ENCODE measurements around the gene SIGLEC9. TPM values are rescaled to one million over a fixed set of nuclear protein-coding genes. Genes with fewer than 3 reads are reported as not detected.

The SIGLEC9 gene
- total RNA-seq, 2 donors from 2014 or later: 0.74 to 1.6 TPM

DNA sequence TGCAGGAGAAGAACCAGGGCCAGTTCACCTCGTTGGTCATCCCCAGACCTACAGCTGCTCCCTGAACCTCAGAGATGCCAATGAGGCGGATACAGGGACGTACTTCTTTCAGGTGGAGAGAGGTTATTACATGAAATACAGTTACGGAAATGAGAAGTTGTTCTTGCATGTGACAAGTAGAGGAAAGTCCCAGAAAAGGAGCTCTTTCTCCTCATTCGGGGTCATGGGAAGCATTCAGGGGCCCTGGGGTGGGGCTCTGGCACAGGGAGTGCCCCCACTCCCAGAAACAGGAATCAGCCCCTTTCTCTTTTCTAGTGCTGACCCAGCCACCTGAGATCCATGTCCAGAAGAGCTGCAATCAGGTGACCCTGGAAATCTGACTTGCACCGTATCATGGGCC is 4.5 kb upstream of the SIGLEC9 start:
- Mint-ChIP-seq H3K27ac (no peak overlapping the region), H3K27me3 (ENCODE audit: low read depth) (no peaks in the 10 kb centered on the region), H3K4me1 (ENCODE audit: low read depth) (peaks cover 58% of the 10 kb centered on the region), H3K4me3 (no peak overlapping the region), H3K9me3 (no peaks in the 10 kb centered on the region), H3K36me3 (ENCODE audit: insufficient read depth in 2 of 2) (no peaks in the 10 kb centered on the region)
- ATAC-seq (replicated peaks in 1 of 2) (no peak), DNase-seq (no peak)

DNA sequence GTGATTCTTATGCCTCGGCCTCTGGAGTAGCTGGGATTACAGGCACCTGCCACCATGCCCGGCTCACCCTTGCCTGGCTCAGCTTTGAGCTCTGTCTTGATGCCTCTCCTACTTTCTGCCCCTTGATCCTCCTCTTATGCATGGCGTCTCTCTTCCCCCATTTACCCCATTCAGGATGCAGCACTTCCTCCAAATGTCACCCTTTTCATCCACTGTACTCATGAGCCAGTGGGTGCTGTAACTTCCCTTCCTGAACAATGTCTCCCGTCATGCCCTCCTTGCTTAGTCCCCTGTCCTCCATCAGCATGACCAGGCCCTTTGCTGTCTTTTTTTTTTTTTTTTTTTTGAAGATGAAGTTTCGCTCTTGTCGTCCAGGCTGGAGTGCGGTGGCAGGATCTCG is 3.4 kb upstream of the SIGLEC9 start:
- Mint-ChIP-seq H3K36me3 (ENCODE audit: insufficient read depth in 2 of 2) (no peaks in the 10 kb centered on the region), H3K9me3 (no peaks in the 10 kb centered on the region), H3K27ac (no peak overlapping the region), H3K4me3 (no peak overlapping the region), H3K4me1 (ENCODE audit: low read depth) (peaks cover 62% of the 10 kb centered on the region), H3K27me3 (ENCODE audit: low read depth) (no peaks in the 10 kb centered on the region)
- ATAC-seq (replicated peaks in 1 of 2) (no peak), DNase-seq (no peak)

DNA sequence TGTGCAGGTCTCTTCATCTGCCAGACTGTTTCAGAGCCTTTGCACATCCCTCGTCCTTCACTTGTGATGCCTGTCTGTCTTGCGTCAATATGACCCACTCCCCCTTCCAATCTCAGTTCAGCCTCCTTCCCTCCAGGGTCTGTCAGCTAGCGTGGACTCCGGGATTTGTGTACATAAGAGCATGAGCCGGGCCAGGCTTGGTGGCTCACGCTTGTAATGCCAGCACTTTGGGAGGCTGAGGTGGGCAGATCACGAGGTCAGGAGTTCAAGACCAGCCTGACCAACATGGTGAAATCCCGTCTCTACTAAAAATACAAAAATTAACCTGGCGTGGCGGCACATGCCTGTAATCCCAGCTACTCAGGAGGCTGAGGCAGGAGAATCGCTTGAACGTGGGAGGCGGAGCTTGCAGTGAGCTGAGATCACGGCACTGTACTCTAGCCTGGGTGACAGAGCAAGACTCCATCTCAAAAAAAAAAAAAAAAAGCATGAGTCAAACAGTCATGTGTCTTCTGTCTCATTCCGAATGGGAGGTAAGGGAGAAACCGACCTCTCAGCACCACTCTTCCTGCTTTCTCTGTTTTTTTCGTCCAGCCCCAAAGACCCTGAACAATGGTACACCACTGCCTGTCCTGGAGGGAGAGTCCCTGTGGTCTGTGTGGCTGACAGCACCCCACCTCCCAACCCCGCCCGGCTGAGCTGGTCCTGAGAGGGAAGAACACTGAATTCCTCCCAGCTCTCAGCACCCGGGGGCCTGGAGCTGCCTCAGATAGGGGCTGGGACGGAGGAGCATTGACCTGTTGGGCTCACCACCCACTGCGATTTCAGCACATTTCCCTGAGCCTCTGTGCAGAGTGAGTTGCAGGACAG is 2.4 kb upstream of the SIGLEC9 start:
- Mint-ChIP-seq H3K27ac (no peak overlapping the region), H3K4me3 (peak overlapping the region; percentile 8 to 77)
- DNase-seq: peak in 1 of 2 donors; percentile 26

DNA sequence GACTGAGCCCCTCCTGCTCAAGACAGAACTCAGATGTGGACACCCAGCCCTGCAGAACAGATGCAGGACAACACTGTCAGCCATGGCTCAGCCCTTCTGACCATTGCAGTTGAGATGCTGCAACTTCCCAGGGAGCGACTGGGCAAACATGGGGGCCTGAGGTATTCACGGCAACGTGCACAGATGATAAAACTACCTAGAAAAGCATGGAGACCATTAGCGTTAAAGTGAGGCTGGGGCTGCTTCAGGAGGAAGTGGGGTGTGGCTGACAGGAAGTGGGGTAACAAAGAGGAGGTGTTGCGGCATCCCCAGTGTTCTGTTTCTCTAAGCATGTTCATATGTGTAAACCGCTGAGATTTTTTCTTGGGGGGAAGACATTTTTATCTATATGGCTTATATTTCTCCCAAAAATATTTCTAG is 1.3 kb upstream of the SIGLEC9 start:
- Mint-ChIP-seq H3K36me3 (ENCODE audit: insufficient read depth in 2 of 2) (no peaks in the 10 kb centered on the region), H3K27ac (peak overlapping the region; percentile 5), H3K27me3 (ENCODE audit: low read depth) (no peaks in the 10 kb centered on the region), H3K4me3 (peak overlapping the region; percentile 62 to 77), H3K4me1 (ENCODE audit: low read depth) (peaks cover 83% of the 10 kb centered on the region), H3K9me3 (no peaks in the 10 kb centered on the region)
- DNase-seq (peak; percentile 51 to 68), ATAC-seq (replicated peaks in 1 of 2) (peak; percentile 67 to 81)

More for the DNA sequence above, 2.4 kb upstream of the SIGLEC9 start:
- Mint-ChIP-seq H3K9me3 (no peaks in the 10 kb centered on the region), H3K27me3 (ENCODE audit: low read depth) (no peaks in the 10 kb centered on the region), H3K36me3 (ENCODE audit: insufficient read depth in 2 of 2) (no peaks in the 10 kb centered on the region), H3K4me1 (ENCODE audit: low read depth) (peaks cover 73% of the 10 kb centered on the region)
- peak; percentile 36 to 51 for ATAC-seq (replicated peaks in 1 of 2)

DNA sequence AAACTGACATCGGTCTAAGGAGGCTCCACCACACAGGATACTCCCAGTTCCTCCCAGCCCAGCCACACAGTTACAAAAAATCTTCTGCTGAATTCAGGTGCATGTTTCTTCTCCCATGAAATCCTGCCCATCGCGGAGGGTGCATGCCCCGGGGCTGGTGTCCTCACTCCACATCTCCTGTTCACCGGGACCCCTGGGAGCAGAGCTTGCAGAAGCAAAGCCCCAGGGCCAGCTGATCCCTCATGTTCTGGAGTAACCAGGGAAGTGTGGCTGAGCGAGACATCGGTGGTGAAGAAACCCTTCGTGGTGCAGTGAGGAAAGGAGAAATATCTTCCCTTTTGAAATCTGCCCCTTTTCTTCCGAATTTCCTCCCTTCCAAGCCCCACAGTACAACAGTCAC is 904 bp upstream of the SIGLEC9 start:
- Mint-ChIP-seq H3K4me1 (ENCODE audit: low read depth) (peaks cover 86% of the 10 kb centered on the region), H3K4me3 (peak overlapping the region; percentile 62 to 77), H3K36me3 (ENCODE audit: insufficient read depth in 2 of 2) (no peaks in the 10 kb centered on the region), H3K27ac (no peak overlapping the region), H3K27me3 (ENCODE audit: low read depth) (no peaks in the 10 kb centered on the region), H3K9me3 (no peaks in the 10 kb centered on the region)
- ATAC-seq (replicated peaks in 1 of 2): peak in 1 of 2 donors; percentile 12
- no peak for DNase-seq

DNA sequence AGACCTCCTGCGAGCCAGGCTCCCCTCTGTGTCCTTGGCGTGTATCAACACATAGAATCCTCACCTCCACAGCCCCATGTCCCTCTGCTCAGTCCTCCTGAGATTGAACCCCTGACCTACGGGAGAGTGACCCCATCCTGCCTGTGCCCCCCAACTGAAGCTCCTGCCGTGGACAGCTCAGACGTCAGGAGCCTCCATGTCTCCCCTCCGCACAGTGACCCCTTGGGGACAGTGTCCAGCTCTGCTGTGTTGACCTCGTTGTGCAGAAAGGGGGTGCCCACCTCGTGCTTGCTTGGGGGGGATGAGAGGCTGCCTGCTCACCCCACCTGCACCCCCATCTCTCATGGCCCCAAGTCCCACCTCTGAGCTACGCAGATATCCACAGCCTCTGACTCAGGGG is 490 bp upstream of the SIGLEC9 start:
- Mint-ChIP-seq H3K36me3 (ENCODE audit: insufficient read depth in 2 of 2) (no peaks in the 10 kb centered on the region), H3K27ac (no peak overlapping the region), H3K27me3 (ENCODE audit: low read depth) (no peaks in the 10 kb centered on the region), H3K9me3 (no peaks in the 10 kb centered on the region), H3K4me3 (peak overlapping the region; percentile 62 to 77), H3K4me1 (ENCODE audit: low read depth) (peaks cover 86% of the 10 kb centered on the region)
- DNase-seq (no peak), ATAC-seq (replicated peaks in 1 of 2) (no peak)

DNA sequence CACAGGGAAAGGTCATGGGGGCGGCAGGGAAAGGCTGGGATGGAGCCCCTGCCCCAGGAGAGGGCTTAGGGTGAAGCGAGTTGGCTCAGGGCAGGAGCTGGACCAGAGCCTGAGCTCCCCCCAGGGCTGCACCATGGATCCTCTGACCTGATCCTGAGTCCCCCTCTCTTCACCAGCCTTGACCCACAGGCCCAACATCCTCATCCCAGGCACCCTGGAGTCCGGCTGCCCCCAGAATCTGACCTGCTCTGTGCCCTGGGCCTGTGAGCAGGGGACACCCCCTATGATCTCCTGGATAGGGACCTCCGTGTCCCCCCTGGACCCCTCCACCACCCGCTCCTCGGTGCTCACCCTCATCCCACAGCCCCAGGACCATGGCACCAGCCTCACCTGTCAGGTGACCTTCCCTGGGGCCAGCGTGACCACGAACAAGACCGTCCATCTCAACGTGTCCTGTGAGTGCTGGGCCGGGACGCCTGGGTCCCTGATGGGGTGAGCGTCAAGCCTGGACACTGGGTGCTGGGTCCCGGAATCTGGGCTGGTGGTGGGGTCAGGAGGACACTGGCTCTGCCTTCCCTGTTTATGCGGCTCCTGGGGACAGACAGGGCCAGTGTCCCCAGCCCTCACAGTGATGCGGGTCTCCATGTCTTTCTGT is 842 bp downstream of the SIGLEC9 start:
- Mint-ChIP-seq H3K4me3 (no peak overlapping the region), H3K4me1 (ENCODE audit: low read depth) (peaks cover 88% of the 10 kb centered on the region), H3K27me3 (ENCODE audit: low read depth) (no peaks in the 10 kb centered on the region), H3K36me3 (ENCODE audit: insufficient read depth in 2 of 2) (no peaks in the 10 kb centered on the region), H3K9me3 (no peaks in the 10 kb centered on the region), H3K27ac (no peak overlapping the region)
- DNase-seq: no peak
- ATAC-seq (replicated peaks in 1 of 2): no peak

DNA sequence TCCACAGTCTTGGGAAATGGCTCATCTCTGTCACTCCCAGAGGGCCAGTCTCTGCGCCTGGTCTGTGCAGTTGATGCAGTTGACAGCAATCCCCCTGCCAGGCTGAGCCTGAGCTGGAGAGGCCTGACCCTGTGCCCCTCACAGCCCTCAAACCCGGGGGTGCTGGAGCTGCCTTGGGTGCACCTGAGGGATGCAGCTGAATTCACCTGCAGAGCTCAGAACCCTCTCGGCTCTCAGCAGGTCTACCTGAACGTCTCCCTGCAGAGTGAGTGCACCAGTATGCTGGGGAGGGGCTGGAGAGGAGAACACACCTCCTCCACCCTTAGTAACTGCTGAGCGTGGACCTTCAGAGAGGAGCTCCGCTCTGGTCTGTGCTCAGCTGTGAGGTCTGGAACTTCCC is 2.3 kb downstream of the SIGLEC9 start:
- no peak for ATAC-seq (replicated peaks in 1 of 2)
- Mint-ChIP-seq H3K4me3 (peak overlapping the region in 1 of 2 donors; percentile 1), H3K36me3 (ENCODE audit: insufficient read depth in 2 of 2) (no peaks in the 10 kb centered on the region), H3K27ac (no peak overlapping the region), H3K27me3 (ENCODE audit: low read depth) (no peaks in the 10 kb centered on the region), H3K9me3 (no peaks in the 10 kb centered on the region), H3K4me1 (ENCODE audit: low read depth) (peaks cover 90% of the 10 kb centered on the region)
- DNase-seq: no peak

DNA sequence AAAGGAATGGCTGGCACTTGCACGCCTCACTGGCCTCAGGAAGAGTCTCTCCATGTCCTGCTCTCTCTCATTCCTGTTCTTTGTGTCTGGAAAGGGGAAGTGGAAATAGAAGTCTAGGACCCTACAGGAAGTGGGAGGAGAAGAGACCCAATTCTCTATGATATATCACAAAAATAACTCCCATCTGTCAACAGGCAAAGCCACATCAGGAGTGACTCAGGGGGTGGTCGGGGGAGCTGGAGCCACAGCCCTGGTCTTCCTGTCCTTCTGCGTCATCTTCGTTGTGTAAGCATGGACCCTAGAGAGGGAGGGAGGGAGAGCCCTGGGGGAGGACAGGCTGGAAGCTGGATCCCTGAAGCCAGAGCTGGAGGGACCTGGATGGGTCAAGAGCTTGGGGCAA is 3.0 kb downstream of the SIGLEC9 start:
- peak; percentile 24 to 64 for ATAC-seq (replicated peaks in 1 of 2)
- Mint-ChIP-seq H3K27ac (no peak overlapping the region), H3K4me3 (peak overlapping the region in 1 of 2 donors; percentile 42), H3K36me3 (ENCODE audit: insufficient read depth in 2 of 2) (no peaks in the 10 kb centered on the region), H3K27me3 (ENCODE audit: low read depth) (no peaks in the 10 kb centered on the region), H3K9me3 (no peaks in the 10 kb centered on the region), H3K4me1 (ENCODE audit: low read depth) (peaks cover 90% of the 10 kb centered on the region)
- DNase-seq: peak; percentile 41 to 55

DNA sequence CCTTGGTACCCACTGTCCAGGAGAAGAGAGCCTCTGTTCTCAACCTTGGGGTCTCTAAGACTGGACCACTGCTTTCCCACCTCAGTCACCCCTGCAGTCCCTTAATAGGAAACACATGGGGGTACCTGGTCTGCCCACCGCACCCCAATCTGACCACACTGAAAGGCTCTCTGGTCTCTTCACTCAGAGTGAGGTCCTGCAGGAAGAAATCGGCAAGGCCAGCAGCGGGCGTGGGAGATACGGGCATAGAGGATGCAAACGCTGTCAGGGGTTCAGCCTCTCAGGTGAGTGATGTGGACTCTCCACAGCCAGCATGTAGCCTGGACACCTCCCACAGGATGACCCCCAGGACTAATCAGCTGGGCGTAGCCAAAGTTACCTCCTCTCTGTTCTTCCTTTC is 3.5 kb downstream of the SIGLEC9 start:
- Mint-ChIP-seq H3K27ac (no peak overlapping the region), H3K36me3 (ENCODE audit: insufficient read depth in 2 of 2) (no peaks in the 10 kb centered on the region), H3K9me3 (no peaks in the 10 kb centered on the region), H3K4me3 (peak overlapping the region in 1 of 2 donors; percentile 59), H3K27me3 (ENCODE audit: low read depth) (no peaks in the 10 kb centered on the region), H3K4me1 (ENCODE audit: low read depth) (peaks cover 85% of the 10 kb centered on the region)
- DNase-seq (no peak), ATAC-seq (replicated peaks in 1 of 2) (no peak)

DNA sequence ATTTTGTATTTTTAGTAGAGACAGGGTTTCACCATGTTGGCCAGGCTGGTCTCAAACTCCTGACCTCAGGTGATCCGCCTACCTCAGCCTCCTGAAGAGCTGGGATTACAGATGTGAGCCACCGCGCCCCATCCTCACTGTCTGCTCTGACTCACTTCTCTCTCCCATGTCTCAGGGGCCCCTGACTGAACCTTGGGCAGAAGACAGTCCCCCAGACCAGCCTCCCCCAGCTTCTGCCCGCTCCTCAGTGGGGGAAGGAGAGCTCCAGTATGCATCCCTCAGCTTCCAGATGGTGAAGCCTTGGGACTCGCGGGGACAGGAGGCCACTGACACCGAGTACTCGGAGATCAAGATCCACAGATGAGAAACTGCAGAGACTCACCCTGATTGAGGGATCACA is 5.0 kb downstream of the SIGLEC9 start:
- Mint-ChIP-seq H3K27ac (no peak overlapping the region), H3K4me1 (ENCODE audit: low read depth) (peaks cover 70% of the 10 kb centered on the region), H3K27me3 (ENCODE audit: low read depth) (no peaks in the 10 kb centered on the region), H3K36me3 (ENCODE audit: insufficient read depth in 2 of 2) (peaks cover 0 to 2% of the 10 kb centered on the region in 2 donors), H3K9me3 (peaks cover 2% of the 10 kb centered on the region in 2 donors), H3K4me3 (peak overlapping the region in 1 of 2 donors; percentile 59)
- DNase-seq (no peak), ATAC-seq (replicated peaks in 1 of 2) (no peak)

DNA sequence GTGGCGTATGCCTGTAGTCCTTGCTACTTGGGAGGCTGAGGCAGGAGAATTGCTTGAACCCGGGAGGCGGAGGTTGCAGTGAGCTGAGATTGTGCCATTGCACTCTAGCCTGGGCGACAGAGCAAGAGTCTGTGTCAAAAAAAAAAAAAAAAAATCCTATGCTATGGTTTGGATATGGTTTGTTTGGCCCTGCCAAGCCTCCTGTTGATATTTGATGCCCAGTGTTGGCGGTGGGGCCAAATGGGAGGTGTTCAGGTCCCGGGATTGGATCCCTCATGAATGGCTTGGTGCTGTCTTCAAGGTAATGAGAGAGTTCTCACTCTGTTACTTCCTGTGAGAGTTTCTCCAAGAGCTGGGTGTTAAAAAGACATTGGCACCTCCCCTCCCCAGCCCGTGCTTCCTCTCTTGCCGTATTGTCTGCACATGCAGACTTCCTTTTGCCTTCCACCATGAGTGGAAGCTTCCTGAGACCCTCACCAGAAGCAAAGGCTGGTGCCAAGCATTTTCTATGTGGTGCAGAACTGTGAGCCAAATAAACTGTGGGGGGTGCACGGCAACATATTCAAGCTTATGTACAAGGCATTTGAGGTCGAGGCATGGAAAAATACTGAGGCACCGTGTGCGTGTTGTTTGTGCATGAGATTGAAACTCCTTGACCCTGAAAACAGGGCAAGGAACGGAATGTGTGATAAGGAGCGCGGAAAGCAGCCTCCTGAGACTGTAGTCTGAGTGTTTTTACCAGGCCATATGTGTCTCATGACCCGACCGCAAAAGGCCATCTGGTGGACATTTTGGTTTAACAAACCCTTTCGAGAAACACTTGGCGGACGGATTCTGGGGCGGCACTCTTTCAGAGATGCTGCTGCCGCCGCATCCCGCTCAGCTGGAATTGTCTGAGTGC is 7.3 kb downstream of the SIGLEC9 start:
- peak overlapping the region; percentile 34 to 55 for H3K4me3 Mint-ChIP-seq
- no peak overlapping the region for H3K27ac Mint-ChIP-seq
- ATAC-seq (replicated peaks in 1 of 2) (peak in 1 of 2 donors; percentile 33), DNase-seq (no peak)
- peaks cover 0 to 8% of the 10 kb centered on the region in 2 donors for H3K36me3 Mint-ChIP-seq (ENCODE audit: insufficient read depth in 2 of 2)
- H3K4me1 Mint-ChIP-seq (ENCODE audit: low read depth): peaks cover 68% of the 10 kb centered on the region
- no peaks in the 10 kb centered on the region for H3K27me3 Mint-ChIP-seq (ENCODE audit: low read depth)
- peaks cover 2 to 3% of the 10 kb centered on the region in 2 donors for H3K9me3 Mint-ChIP-seq

DNA sequence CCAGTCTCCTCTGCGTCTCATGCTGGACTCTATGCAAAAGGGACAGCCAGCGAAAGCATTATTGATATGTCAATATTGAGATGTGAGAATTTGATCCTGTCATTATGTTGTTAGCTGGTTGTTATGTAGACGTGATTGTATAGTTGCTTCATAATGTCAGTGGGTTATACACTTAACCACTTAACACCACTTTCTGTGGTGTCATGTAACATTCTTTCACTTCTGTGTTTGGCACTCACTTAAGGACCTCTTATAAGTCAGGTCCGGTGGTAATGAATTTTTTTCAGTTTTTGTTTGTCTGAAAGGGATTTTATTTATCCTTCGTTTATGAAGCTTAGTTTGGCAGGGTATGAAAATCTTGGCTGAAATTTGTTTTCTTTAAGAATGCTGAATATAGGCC is 10.3 kb downstream of the SIGLEC9 start:
- no peak overlapping the region for H3K4me3 Mint-ChIP-seq
- H3K9me3 Mint-ChIP-seq: peaks cover 2 to 3% of the 10 kb centered on the region in 2 donors
- H3K27ac Mint-ChIP-seq: no peak overlapping the region
- H3K36me3 Mint-ChIP-seq (ENCODE audit: insufficient read depth in 2 of 2): peaks cover 0 to 8% of the 10 kb centered on the region in 2 donors
- H3K27me3 Mint-ChIP-seq (ENCODE audit: low read depth): peaks cover 5% of the 10 kb centered on the region
- no peak for DNase-seq
- ATAC-seq (replicated peaks in 1 of 2): no peak
- peaks cover 55% of the 10 kb centered on the region for H3K4me1 Mint-ChIP-seq (ENCODE audit: low read depth)

Data from activated T-cell treated with anti-CD3 and anti-CD28 coated beads, Interleukin-2, amount 50 U/mL, for 72 hours (primary cell).